ENCODE results near the gene BSND. TPM values are rescaled to one million over a fixed set of nuclear protein-coding genes. Genes with fewer than 3 reads are reported as not detected.

Gene BSND
- total RNA-seq, 1 donor: not detected

DNA sequence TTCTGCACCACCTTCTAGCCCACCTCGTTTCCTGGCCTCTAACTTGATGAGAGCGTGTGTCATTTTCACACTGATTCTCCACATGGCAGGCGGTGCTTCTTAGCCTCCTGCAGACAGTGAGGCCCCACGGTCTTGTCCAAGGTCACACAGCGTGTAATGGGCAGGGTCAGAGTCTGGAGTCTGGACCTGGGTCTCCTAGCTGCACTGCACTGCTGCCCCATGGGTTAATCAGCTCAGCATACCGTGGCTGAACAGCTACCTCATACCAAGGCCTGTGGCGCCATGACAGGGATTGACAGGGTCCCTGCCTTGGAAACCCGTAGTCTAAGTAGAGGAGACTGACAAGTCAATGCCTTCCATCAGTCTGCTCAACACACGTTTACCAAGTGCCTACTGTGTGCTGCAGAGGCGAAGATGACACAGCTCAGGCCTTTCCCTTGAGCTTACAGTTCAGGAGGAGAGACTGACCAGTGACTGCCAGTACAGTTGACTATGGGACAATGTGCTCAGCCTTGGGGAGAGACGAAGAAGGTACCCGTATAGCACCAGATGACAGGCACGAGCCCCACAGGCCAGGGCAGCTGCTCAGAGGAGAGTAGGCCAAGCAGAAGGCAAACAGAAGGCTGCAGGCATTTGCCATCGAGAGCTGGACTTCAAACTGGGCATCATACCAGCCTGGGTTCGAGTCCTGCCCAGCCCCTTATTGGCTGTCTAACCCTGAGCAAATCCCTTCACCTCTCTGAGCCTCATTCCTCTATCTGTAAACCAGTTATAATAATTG lies 46.1 kb downstream of the BSND start:
- no peak for TF ChIP-seq CTCF (IDR thresholded peaks at IDR 0.05; ENCODE audit: insufficient read depth, low read length)
- DNase-seq (ENCODE audit: low read depth): no peak
- no peak overlapping the region for H3K4me3 ChIP-seq (ENCODE audit: low read depth, low read length)

GRCh38 chr1:55045430-55045829 lies 46.7 kb downstream of the BSND start:
- H3K4me3 ChIP-seq (ENCODE audit: low read depth, low read length): no peak overlapping the region
- DNase-seq (ENCODE audit: low read depth): no peak
- TF ChIP-seq CTCF (IDR thresholded peaks at IDR 0.05; ENCODE audit: insufficient read depth, low read length): no peak

GRCh38 chr1:55046871-55047270 lies 48.1 kb downstream of the BSND start:
- no peak for TF ChIP-seq CTCF (IDR thresholded peaks at IDR 0.05; ENCODE audit: insufficient read depth, low read length)
- no peak overlapping the region for H3K4me3 ChIP-seq (ENCODE audit: low read depth, low read length)
- no peak for DNase-seq (ENCODE audit: low read depth)

DNA sequence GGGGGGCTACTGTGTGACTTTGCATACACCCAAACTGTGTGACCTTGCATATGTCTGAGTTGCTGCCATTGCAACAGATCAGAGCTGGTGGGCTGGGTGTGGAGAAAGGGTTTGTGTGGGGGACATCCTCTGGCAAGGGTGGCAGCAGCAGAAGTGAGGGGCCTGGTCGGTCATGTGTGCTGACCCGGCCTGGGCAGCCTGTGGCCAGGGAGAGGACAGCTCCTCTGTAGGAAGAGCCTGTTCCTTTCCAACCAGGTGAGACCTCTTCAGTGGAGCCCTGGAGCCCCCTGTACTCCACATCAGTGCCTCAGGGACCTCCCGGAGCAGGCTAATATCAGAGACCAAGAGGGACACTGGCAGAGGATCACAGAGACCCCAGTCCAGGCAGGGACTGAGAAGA lies 48.9 kb downstream of the BSND start:
- TF ChIP-seq CTCF (IDR thresholded peaks at IDR 0.05; ENCODE audit: insufficient read depth, low read length): no peak
- no peak overlapping the region for H3K4me3 ChIP-seq (ENCODE audit: low read depth, low read length)
- DNase-seq (ENCODE audit: low read depth): no peak

- H3K4me3 ChIP-seq (ENCODE audit: low read depth, low read length): no peak overlapping the region
- no peak for DNase-seq (ENCODE audit: low read depth)
- TF ChIP-seq CTCF (IDR thresholded peaks at IDR 0.05; ENCODE audit: insufficient read depth, low read length): no peak
Measured at GRCh38 chr1:55048453-55049270, 49.9 kb downstream of the BSND start.

GRCh38 chr1:55049271-55049913 lies 50.7 kb downstream of the BSND start:
- no peak for TF ChIP-seq CTCF (IDR thresholded peaks at IDR 0.05; ENCODE audit: insufficient read depth, low read length)
- H3K4me3 ChIP-seq (ENCODE audit: low read depth, low read length): no peak overlapping the region
- no peak for DNase-seq (ENCODE audit: low read depth)

Measured in fibroblast of the aortic adventitia (primary cell).